GM13977 (cell line): ENCODE data around the gene WDR45B.

Experiments used
- DNase-seq: peaks from one replicate; pipeline ENCODE4 v3.0.0; 2012; ENCODE audit warnings: low spot score
- CTCF ChIP-seq: IDR thresholded peaks from 2 replicates; pipeline ENCODE4 v1.5.1; 2012; ENCODE audit warnings: mild to moderate bottlenecking, control low read depth; ENCODE audit not compliant: insufficient read depth; ENCODE audit errors: extremely low read depth, missing control alignments
- in situ Hi-C: fragments of 300-500 bp; cut with MboI; formaldehyde crosslinking; loops from one replicate; pipeline ENCODE4 v1.12.0; 2022; ENCODE audit warnings: low sequenced_read_pairs, low pct_unique_long_range_greater_than_20kb, mixed read lengths, inconsistent platforms; ENCODE audit not compliant: unreplicated experiment

WDR45B gene

DNA sequence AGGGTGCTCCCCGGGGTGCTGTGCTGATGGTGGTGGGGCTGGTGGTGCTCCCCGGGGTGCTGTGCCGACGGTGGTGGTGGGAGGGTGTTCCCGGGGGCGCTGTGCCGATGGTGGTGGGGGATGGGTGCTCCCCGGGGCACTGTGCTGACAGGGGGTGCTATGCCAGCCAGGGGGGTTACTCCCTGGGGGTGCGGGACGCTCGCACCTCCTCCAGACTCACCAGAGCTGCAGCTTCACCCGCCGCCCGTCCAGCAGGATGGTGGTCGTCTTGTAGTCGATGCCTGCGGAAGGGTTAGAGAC lies 16.0 kb upstream of the WDR45B start:
- TF ChIP-seq CTCF: no peak
- in situ Hi-C loops: no loop called here
- no peak for DNase-seq

- in situ Hi-C loops: no loop called here
- DNase-seq: no peak
These were observed 15.4 kb upstream of the WDR45B start for GRCh38 chr17:82663381-82664275.

GRCh38 chr17:82662711-82663261 lies 14.5 kb upstream of the WDR45B start:
- no peak for DNase-seq
- TF ChIP-seq CTCF: no peak
- in situ Hi-C loops: no loop called here

More at GRCh38 chr17:82663381-82664275, 15.4 kb upstream of the WDR45B start:
- TF ChIP-seq CTCF: no peak

DNA sequence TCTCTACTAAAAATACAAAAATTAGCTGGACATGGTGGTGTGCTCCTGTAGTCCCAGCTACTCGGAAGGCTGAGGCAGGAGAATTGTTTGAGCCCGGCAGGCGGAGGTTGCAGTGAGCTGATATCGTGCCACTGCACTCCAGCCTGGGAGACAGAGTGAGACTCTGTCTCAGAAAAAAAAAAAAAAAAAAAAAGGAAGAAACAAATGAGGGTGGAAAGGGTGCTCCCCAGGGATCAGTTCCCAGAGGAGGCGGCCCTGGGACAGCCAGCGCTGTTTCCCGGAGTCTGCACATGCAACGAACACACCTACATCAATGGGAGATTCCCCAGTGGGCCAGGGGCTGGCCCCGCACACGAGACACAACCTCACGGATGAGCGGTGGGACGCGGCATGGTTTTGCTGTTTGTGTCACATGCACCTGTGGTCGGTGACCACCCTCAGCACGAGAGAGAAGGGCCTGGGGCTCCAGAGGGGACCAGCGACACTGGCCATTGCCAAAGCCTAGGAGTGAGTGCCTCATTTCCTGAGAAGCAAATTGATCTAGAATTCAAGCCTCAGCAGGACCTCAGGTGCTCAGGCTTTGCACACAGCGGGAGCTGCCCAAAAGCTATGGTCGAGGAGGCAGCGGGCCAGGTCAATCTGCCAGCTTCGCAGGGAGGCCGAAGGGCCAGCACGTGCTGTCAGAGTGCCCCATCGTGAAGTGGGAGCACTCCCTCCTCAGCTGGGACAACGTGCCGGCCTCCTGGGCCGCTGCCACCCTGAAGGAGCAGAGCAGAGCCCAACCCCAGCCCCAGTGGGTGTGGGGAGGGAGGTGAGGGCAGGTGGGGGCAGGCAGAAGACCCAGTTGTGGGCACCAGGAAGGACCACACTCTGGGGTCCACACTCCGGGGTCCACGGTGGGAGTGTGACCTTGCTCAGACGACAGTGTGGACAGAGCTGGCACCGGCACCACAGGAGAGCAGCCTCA lies 13.8 kb upstream of the WDR45B start:
- in situ Hi-C loops: no loop called here
- no peak for TF ChIP-seq CTCF
- DNase-seq: no peak

- no peak for TF ChIP-seq CTCF
- DNase-seq: no peak
- in situ Hi-C loops: loop anchor here (10.0 kb wide), 1 partner anchor 105 kb away; no protein-coding TSS in a partner anchor
These were observed 11.6 kb upstream of the WDR45B start for GRCh38 chr17:82659886-82660285.

DNA sequence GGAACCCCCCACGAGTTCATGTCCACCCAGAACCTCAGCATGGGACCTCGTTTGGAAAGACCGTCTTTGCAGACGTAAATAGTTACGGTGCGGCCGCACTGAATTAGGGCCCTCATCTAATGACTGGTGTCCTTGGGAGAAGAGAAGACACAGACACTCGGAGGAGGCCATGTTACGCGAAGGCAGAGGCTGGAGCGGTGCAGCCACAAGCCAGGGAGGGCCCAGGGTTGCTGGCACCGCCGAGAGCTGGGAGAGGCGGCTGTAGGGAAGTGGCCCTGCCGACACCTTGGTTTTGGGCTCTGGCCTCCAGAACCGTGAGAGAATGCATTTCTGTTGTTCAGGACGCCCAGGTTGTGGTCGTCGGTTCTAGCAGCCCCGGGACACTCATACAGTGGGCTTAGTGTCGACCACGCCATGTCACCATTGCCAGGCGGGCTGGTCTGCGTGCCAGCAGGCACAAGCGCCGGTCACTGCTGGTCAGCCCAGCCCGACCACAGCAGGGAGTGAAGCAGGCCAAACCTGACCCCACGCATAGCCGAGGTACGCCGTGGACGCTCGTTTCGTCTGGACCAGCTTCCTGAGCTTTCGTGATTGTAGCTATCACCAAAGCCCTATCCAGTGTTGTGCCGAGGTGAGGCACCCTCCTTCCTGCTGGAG lies 10.7 kb upstream of the WDR45B start:
- in situ Hi-C loops: loop anchor here (10.0 kb wide), 1 partner anchor 106 kb away; no protein-coding TSS in a partner anchor
- TF ChIP-seq CTCF: no peak
- no peak for DNase-seq
